Ishikawa (cell line): ENCODE measurements around the gene DYNLT5.

Experiments used
- CEBPB ChIP-seq: IDR thresholded peaks from 2 replicates; pipeline ENCODE4 v1.6.1; 2012
- CREB1 ChIP-seq: IDR thresholded peaks from 2 replicates; pipeline ENCODE4 v1.6.1; 2012; ENCODE audit warnings: low read depth
- EGR1 ChIP-seq: IDR thresholded peaks from 2 replicates; pipeline ENCODE4 v1.6.1; 2012
- EP300 ChIP-seq: IDR thresholded peaks from 2 replicates; pipeline ENCODE4 v1.6.1; 2012; ENCODE audit warnings: borderline replicate concordance
- FOXM1 ChIP-seq: IDR thresholded peaks from 2 replicates; pipeline ENCODE4 v1.6.1; 2012; ENCODE audit warnings: low read depth, borderline replicate concordance
- NFIC ChIP-seq: IDR thresholded peaks from 2 replicates; pipeline ENCODE4 v1.6.1; 2012
- RAD21 ChIP-seq: IDR thresholded peaks from 2 replicates; pipeline ENCODE4 v1.6.1; 2012; ENCODE audit warnings: low read depth
- TAF1 ChIP-seq: IDR thresholded peaks from 2 replicates; pipeline ENCODE4 v1.6.1; 2012; ENCODE audit warnings: low read depth, mild to moderate bottlenecking
- TCF12 ChIP-seq: IDR thresholded peaks from 2 replicates; pipeline ENCODE4 v1.6.1; 2012; ENCODE audit warnings: low read depth
- TEAD4 ChIP-seq: IDR thresholded peaks from 2 replicates; pipeline ENCODE4 v1.6.1; 2012
- USF1 ChIP-seq: IDR thresholded peaks from 2 replicates; pipeline ENCODE4 v1.6.1; 2012
- YY1 ChIP-seq: IDR thresholded peaks from 2 replicates; pipeline ENCODE4 v1.6.1; 2012; ENCODE audit warnings: low read depth
- ZBTB7A ChIP-seq: IDR thresholded peaks from 2 replicates; pipeline ENCODE4 v1.6.1; 2012; ENCODE audit warnings: low read depth
- TF ChIP-seq, protein P1 (sequence below): IDR thresholded peaks from 2 replicates; pipeline ENCODE4 v1.6.1; 2012
- TF ChIP-seq, protein P2 (sequence below): IDR thresholded peaks from 2 replicates; pipeline ENCODE4 v1.6.1; 2012; ENCODE audit warnings: low read depth, mild to moderate bottlenecking

Gene DYNLT5

DNA sequence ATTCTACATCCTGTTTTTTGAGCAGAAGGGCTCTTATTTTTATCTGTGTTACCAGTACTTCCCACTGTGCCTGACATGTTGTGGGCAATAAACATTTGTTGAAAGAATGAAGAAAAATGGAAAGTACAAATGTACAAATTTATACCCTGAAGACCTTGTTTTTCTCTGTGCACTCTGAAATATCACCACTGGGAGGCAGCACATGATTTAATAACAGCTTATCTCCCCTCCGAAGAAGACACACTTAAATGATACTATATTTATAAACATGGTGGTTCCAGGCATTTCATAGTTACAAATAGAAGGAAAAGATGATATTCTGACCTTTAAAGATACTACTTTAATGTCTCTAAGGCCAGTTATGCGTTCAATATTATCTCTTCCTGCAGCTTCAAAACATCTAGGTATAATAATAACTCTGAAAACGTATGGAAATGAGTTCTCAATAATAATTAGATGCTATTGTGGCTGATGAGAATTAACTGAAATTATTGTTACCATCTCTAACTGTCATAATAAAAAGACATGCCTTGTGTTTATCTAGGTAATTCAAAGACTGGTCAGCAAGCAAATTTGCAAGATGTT, 12.8 kb downstream of the DYNLT5 start:
- TF ChIP-seq RAD21: peak; percentile 82
- no peak for TF ChIP-seq ZBTB7A

DNA sequence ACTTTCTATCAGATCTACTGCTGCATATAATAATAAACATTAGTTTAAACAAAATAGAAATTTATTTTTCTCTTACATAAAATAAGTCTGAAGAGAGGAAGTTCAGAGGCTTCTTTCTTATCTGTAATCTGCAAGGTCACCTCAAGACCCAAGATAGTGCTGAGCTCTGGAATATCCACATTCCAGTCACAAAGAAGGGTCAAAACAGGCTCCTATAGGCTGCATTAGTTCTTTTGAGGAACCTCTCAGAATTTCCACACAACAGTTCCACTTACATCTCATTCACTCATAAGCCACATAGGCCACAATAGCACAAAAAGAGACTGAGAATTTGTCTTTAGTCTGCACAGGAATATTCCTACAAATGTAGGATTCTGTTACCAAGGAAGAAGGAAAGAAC, 15.4 kb downstream of the DYNLT5 start:
- TF ChIP-seq EGR1: no peak
- TF ChIP-seq EP300: no peak
- TF ChIP-seq TEAD4: no peak
- TF ChIP-seq NFIC: no peak
- no peak for TF ChIP-seq TCF12
- TF ChIP-seq TAF1: no peak
- no peak for TF ChIP-seq CEBPB

DNA sequence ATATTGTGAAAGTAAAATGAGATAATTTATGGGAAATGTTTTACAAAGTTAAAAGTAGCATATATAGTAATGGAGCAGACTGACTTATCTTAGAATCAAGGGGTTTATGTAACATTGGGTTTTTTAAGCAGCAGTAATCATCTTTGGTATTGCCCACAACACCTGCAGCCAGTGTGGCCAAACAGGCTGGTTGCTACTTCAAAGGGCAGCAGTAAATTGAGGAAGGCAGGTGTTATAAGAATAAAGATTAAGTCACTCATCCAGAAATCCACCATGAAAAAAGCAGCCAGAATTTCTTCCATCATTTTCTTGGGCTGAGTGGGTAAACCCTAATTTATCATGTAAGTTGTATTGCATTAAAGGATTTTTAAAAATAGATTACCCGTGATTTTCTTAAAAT, 16.7 kb downstream of the DYNLT5 start:
- no peak for TF ChIP-seq EGR1
- TF ChIP-seq TEAD4: no peak
- no peak for TF ChIP-seq TCF12
- TF ChIP-seq FOXM1: no peak
- TF ChIP-seq ZBTB7A: no peak
- TF ChIP-seq CEBPB: no peak
- no peak for TF ChIP-seq EP300
- TF ChIP-seq CREB1: no peak
- TF ChIP-seq YY1: no peak

DNA sequence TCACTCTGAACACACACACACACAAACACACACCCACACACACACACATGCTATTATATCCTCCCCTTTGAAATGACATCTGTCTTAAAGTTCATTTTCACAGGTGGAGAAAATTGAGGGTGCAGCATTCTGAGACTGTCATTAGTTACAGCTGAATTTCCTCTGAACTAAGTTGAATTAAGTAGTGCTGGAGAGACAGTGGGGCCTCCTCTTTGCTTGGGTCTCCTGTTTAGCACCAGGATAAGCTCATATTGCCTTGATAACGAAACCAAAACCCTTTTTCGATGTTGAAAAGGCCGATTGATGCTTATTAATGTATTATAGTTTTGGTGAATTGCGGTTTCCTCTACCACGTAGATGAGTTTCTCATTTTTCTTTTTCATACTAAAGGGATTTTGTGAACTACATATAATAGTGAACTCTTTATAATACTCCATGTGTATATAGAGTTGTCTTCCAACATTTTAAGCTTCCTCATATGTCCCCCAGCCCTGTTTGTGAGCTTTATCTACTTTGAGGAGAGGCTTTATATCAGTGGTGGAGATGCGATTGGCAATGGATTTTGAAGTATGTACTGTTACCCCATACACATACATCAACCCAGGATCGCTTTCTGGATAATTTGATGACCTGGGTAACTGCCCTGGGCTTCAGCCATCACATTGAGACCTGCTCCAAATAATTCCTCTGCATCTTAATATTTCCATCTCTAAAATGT, 17.4 kb downstream of the DYNLT5 start:
- no peak for TF ChIP-seq YY1
- TF ChIP-seq FOXM1: no peak
- TF ChIP-seq USF1: no peak
- no peak for TF ChIP-seq ZBTB7A
- no peak for TF ChIP-seq NFIC
- no peak for TF ChIP-seq TEAD4
- no peak for TF ChIP-seq TCF12
- TF ChIP-seq RAD21: no peak
- TF ChIP-seq TAF1: no peak
- TF ChIP-seq, protein P1, sequence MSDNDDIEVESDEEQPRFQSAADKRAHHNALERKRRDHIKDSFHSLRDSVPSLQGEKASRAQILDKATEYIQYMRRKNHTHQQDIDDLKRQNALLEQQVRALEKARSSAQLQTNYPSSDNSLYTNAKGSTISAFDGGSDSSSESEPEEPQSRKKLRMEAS: no peak

DNA sequence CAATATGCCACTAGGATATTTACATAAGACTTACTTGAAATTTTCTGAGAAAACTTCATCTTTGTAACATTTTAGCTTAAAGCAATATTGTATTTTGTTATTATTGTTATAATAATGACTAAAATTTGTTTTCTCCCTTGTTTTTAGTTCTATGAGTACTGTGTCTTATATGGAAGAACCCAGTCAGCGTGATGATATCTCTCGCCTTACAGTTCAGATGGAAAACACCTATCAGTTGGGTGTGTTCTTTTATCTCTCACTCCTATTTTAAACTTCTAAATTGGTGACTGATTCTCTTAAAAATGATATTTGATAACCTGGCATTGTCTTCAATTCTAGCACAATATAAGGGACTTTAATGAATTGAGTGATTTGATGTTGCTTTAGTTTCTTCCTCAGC, 18.0 kb downstream of the DYNLT5 start:
- TF ChIP-seq EP300 (no peak), USF1 (no peak), TAF1 (no peak), RAD21 (no peak), TCF12 (no peak), YY1 (no peak), CREB1 (no peak)
- TF ChIP-seq, protein P1: no peak
- TF ChIP-seq, protein P2, sequence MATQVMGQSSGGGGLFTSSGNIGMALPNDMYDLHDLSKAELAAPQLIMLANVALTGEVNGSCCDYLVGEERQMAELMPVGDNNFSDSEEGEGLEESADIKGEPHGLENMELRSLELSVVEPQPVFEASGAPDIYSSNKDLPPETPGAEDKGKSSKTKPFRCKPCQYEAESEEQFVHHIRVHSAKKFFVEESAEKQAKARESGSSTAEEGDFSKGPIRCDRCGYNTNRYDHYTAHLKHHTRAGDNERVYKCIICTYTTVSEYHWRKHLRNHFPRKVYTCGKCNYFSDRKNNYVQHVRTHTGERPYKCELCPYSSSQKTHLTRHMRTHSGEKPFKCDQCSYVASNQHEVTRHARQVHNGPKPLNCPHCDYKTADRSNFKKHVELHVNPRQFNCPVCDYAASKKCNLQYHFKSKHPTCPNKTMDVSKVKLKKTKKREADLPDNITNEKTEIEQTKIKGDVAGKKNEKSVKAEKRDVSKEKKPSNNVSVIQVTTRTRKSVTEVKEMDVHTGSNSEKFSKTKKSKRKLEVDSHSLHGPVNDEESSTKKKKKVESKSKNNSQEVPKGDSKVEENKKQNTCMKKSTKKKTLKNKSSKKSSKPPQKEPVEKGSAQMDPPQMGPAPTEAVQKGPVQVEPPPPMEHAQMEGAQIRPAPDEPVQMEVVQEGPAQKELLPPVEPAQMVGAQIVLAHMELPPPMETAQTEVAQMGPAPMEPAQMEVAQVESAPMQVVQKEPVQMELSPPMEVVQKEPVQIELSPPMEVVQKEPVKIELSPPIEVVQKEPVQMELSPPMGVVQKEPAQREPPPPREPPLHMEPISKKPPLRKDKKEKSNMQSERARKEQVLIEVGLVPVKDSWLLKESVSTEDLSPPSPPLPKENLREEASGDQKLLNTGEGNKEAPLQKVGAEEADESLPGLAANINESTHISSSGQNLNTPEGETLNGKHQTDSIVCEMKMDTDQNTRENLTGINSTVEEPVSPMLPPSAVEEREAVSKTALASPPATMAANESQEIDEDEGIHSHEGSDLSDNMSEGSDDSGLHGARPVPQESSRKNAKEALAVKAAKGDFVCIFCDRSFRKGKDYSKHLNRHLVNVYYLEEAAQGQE: no peak

DNA sequence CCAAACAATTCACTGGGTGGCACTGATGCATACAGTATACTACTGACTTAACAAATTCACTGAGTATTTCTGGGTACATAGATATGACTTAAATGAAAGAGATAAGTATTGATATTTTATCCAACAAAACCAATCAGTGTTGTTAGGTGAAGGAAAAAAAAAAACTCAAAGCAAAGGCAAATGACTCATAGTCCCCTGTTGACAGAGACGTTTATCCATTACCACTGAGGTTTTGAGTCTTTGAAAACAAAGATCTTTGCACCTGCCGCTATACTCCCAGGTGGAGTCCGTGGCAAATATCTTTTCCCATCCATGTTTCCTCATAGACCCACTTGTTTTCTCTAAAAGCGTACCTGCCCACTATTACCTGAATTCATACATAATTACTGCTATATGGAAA, 18.4 kb downstream of the DYNLT5 start:
- TF ChIP-seq, protein P2: no peak
- TF ChIP-seq CEBPB (no peak), CREB1 (no peak), EGR1 (no peak), FOXM1 (no peak), USF1 (no peak), EP300 (no peak), ZBTB7A (no peak), TEAD4 (no peak), TAF1 (no peak), TCF12 (no peak), RAD21 (no peak), YY1 (no peak), NFIC (no peak)
- TF ChIP-seq, protein P1: no peak
